ENCODE results near the gene GABRR2.

GABRR2 gene

GRCh38 chr6:89284081-89284480, 31.0 kb downstream of the GABRR2 start:
- H3K4me3 ChIP-seq = no peak overlapping the region
- TF ChIP-seq Cebpa-rat (IDR thresholded peaks at IDR 0.05) = no peak
- no peaks in the 10 kb centered on the region for H4K20me1 ChIP-seq

GRCh38 chr6:89282749-89283148, 32.4 kb downstream of the GABRR2 start:
- H4K20me1 ChIP-seq = no peaks in the 10 kb centered on the region
- H3K4me2 ChIP-seq = no peak overlapping the region

More at GRCh38 chr6:89284081-89284480, 31.0 kb downstream of the GABRR2 start:
- no peak overlapping the region for H3K9ac ChIP-seq
- no peak overlapping the region for H3K27ac ChIP-seq
- no peaks in the 10 kb centered on the region for H3K4me1 ChIP-seq
- H3K36me3 ChIP-seq = no peaks in the 10 kb centered on the region
- no peaks in the 10 kb centered on the region for H3K9me3 ChIP-seq
- H3K27me3 ChIP-seq = no peaks in the 10 kb centered on the region
- H3K4me2 ChIP-seq = no peak overlapping the region

GRCh38 chr6:89281779-89282246, 33.3 kb downstream of the GABRR2 start:
- Histone ChIP-seq H3K27ac (no peak overlapping the region), H3K36me3 (no peaks in the 10 kb centered on the region), H3K9ac (no peak overlapping the region), H3K4me2 (no peak overlapping the region), H3K4me1 (no peaks in the 10 kb centered on the region), H3K27me3 (no peaks in the 10 kb centered on the region), H3K9me3 (no peaks in the 10 kb centered on the region), H4K20me1 (no peaks in the 10 kb centered on the region), H3K4me3 (no peak overlapping the region)
- TF ChIP-seq Cebpa-rat (IDR thresholded peaks at IDR 0.05) = no peak

More at GRCh38 chr6:89282749-89283148, 32.4 kb downstream of the GABRR2 start:
- Histone ChIP-seq H3K4me1 (no peaks in the 10 kb centered on the region), H3K9me3 (no peaks in the 10 kb centered on the region), H3K36me3 (no peaks in the 10 kb centered on the region), H3K9ac (no peak overlapping the region), H3K4me3 (no peak overlapping the region), H3K27ac (no peak overlapping the region), H3K27me3 (no peaks in the 10 kb centered on the region)
- no peak for TF ChIP-seq Cebpa-rat (IDR thresholded peaks at IDR 0.05)

- TF ChIP-seq Cebpa-rat (IDR thresholded peaks at IDR 0.05) = no peak
- Histone ChIP-seq H4K20me1 (no peaks in the 10 kb centered on the region), H3K4me1 (no peaks in the 10 kb centered on the region), H3K9ac (no peak overlapping the region), H3K4me3 (no peak overlapping the region), H3K4me2 (no peak overlapping the region), H3K27ac (no peak overlapping the region), H3K36me3 (no peaks in the 10 kb centered on the region), H3K9me3 (no peaks in the 10 kb centered on the region), H3K27me3 (no peaks in the 10 kb centered on the region)
Measured at GRCh38 chr6:89278956-89279355, 36.1 kb downstream of the GABRR2 start.

GRCh38 chr6:89275900-89276299, 39.2 kb downstream of the GABRR2 start:
- TF ChIP-seq Cebpa-rat (IDR thresholded peaks at IDR 0.05) = no peak
- Histone ChIP-seq H3K4me1 (peaks cover 9% of the 10 kb centered on the region; the same call in 1 of the 2 replicates), H4K20me1 (no peaks in the 10 kb centered on the region), H3K4me3 (no peak overlapping the region), H3K9me3 (no peaks in the 10 kb centered on the region), H3K9ac (no peak overlapping the region), H3K27ac (no peak overlapping the region), H3K36me3 (no peaks in the 10 kb centered on the region), H3K27me3 (no peaks in the 10 kb centered on the region), H3K4me2 (no peak overlapping the region)

GRCh38 chr6:89273816-89274215, 41.3 kb downstream of the GABRR2 start:
- Histone ChIP-seq H3K9ac (no peak overlapping the region), H3K27ac (no peak overlapping the region), H3K27me3 (no peaks in the 10 kb centered on the region), H3K4me2 (no peak overlapping the region), H3K4me1 (peaks cover 9% of the 10 kb centered on the region; the same call in 1 of the 2 replicates), H3K4me3 (no peak overlapping the region), H3K9me3 (no peaks in the 10 kb centered on the region), H4K20me1 (no peaks in the 10 kb centered on the region), H3K36me3 (no peaks in the 10 kb centered on the region)
- no peak for TF ChIP-seq Cebpa-rat (IDR thresholded peaks at IDR 0.05)

GRCh38 chr6:89272596-89272995, 42.5 kb downstream of the GABRR2 start:
- Histone ChIP-seq H4K20me1 (no peaks in the 10 kb centered on the region), H3K4me1 (peaks cover 9% of the 10 kb centered on the region; the same call in 1 of the 2 replicates), H3K27me3 (no peaks in the 10 kb centered on the region), H3K36me3 (no peaks in the 10 kb centered on the region), H3K9me3 (no peaks in the 10 kb centered on the region), H3K27ac (no peak overlapping the region), H3K4me3 (no peak overlapping the region), H3K9ac (no peak overlapping the region), H3K4me2 (no peak overlapping the region)
- TF ChIP-seq Cebpa-rat (IDR thresholded peaks at IDR 0.05) = no peak

- Histone ChIP-seq H3K4me3 (no peak overlapping the region), H3K27ac (no peak overlapping the region)
Measured at GRCh38 chr6:89270951-89271721, 44.0 kb downstream of the GABRR2 start.

GRCh38 chr6:89269981-89270380, 45.1 kb downstream of the GABRR2 start:
- Histone ChIP-seq H3K4me1 (peaks cover 9% of the 10 kb centered on the region; the same call in 1 of the 2 replicates), H3K27ac (no peak overlapping the region), H3K9ac (no peak overlapping the region), H3K9me3 (no peaks in the 10 kb centered on the region), H3K4me3 (no peak overlapping the region), H3K27me3 (no peaks in the 10 kb centered on the region), H3K36me3 (no peaks in the 10 kb centered on the region), H4K20me1 (no peaks in the 10 kb centered on the region), H3K4me2 (no peak overlapping the region)
- TF ChIP-seq Cebpa-rat (IDR thresholded peaks at IDR 0.05) = no peak

More at GRCh38 chr6:89270951-89271721, 44.0 kb downstream of the GABRR2 start:
- no peak for TF ChIP-seq Cebpa-rat (IDR thresholded peaks at IDR 0.05)
- H3K4me2 ChIP-seq = peak overlapping the region; percentile 36; the same call in 1 of the 2 replicates
- H3K9ac ChIP-seq = no peak overlapping the region
- H3K9me3 ChIP-seq = no peaks in the 10 kb centered on the region
- H3K27me3 ChIP-seq = no peaks in the 10 kb centered on the region
- peaks cover 9% of the 10 kb centered on the region; the same call in 1 of the 2 replicates for H3K4me1 ChIP-seq
- no peaks in the 10 kb centered on the region for H4K20me1 ChIP-seq
- no peaks in the 10 kb centered on the region for H3K36me3 ChIP-seq

GRCh38 chr6:89269252-89269651, 45.8 kb downstream of the GABRR2 start:
- no peaks in the 10 kb centered on the region for H3K27me3 ChIP-seq
- H3K36me3 ChIP-seq = no peaks in the 10 kb centered on the region
- H4K20me1 ChIP-seq = no peaks in the 10 kb centered on the region
- no peak overlapping the region for H3K4me3 ChIP-seq
- no peaks in the 10 kb centered on the region for H3K9me3 ChIP-seq
- H3K4me2 ChIP-seq = no peak overlapping the region
- H3K9ac ChIP-seq = no peak overlapping the region
- peaks cover 9% of the 10 kb centered on the region; the same call in 1 of the 2 replicates for H3K4me1 ChIP-seq
- TF ChIP-seq Cebpa-rat (IDR thresholded peaks at IDR 0.05) = no peak
- H3K27ac ChIP-seq = no peak overlapping the region

Measured in BLaER1 (cell line).